Measurements from ENCODE around the gene SMTN.
"Not testable (repeated sequence)": the region's sequence is repeated elsewhere in the genome, so short reads cannot be mapped to it uniquely, and the experiment has no call there.

The SMTN gene

GRCh38 chr22:31080848-31081649 is at the start of gene SMTN:
Gene SMTN, plus strand, starts transcription at chr22:31081318. Its CDS starts 1,941 bp downstream, at chr22:31083259.
- DNase-seq (ENCODE audit: low spot score), result peak; percentile 92

- DNase-seq (ENCODE audit: low spot score), result no peak
Observed at GRCh38 chr22:31036671-31037550, 44.2 kb upstream of the SMTN start.

GRCh38 chr22:31038686-31039085 is 42.4 kb upstream of the SMTN start:
- DNase-seq (ENCODE audit: low spot score), result no peak

- DNase-seq (ENCODE audit: low spot score), result peak; percentile 19
Observed at GRCh38 chr22:31039393-31039792, 41.7 kb upstream of the SMTN start.

- DNase-seq (ENCODE audit: low spot score), result no peak
Observed at GRCh38 chr22:31040542-31041398, 40.3 kb upstream of the SMTN start.

- no peak for DNase-seq (ENCODE audit: low spot score)
Observed at GRCh38 chr22:31044262-31044861, 36.8 kb upstream of the SMTN start.

GRCh38 chr22:31045900-31046538 is 35.1 kb upstream of the SMTN start:
- DNase-seq (ENCODE audit: low spot score), result peak; percentile 17

GRCh38 chr22:31046539-31047226 is 34.4 kb upstream of the SMTN start:
- peak; percentile 93 for DNase-seq (ENCODE audit: low spot score)

- DNase-seq (ENCODE audit: low spot score), result no peak
Observed at GRCh38 chr22:31048570-31048969, 32.5 kb upstream of the SMTN start.

- DNase-seq (ENCODE audit: low spot score), result peak; percentile 26
Observed at GRCh38 chr22:31049815-31050420, 31.2 kb upstream of the SMTN start.

GRCh38 chr22:31055117-31055634 is 25.9 kb upstream of the SMTN start:
- no peak for DNase-seq (ENCODE audit: low spot score)

GRCh38 chr22:31055635-31056159 is 25.4 kb upstream of the SMTN start:
- peak; percentile 79 for DNase-seq (ENCODE audit: low spot score)

- no peak for DNase-seq (ENCODE audit: low spot score)
Observed at GRCh38 chr22:31056986-31057599, 24.0 kb upstream of the SMTN start.

GRCh38 chr22:31059663-31060062 is 21.5 kb upstream of the SMTN start:
- DNase-seq (ENCODE audit: low spot score), result not testable (repeated sequence)

- DNase-seq (ENCODE audit: low spot score), result no peak
Observed at GRCh38 chr22:31062566-31063230, 18.4 kb upstream of the SMTN start.

- DNase-seq (ENCODE audit: low spot score), result no peak
Observed at GRCh38 chr22:31064369-31064768, 16.7 kb upstream of the SMTN start.

GRCh38 chr22:31068970-31069369 is 12.1 kb upstream of the SMTN start:
- DNase-seq (ENCODE audit: low spot score), result no peak

GRCh38 chr22:31069691-31070314 is 11.3 kb upstream of the SMTN start:
- not testable (repeated sequence) for DNase-seq (ENCODE audit: low spot score)
